PC-3 (cell line): Measurements from ENCODE around the gene MACROH2A2.

Source experiments
- CTCF ChIP-seq: fragments of 300-600 bp; sonication (generic); conservative IDR thresholded peaks from 2 replicates; pipeline ENCODE4 v1.5.1; 2017; ENCODE audit warnings: antibody characterized with exemption, low read depth, mild to moderate bottlenecking, low read length
- EZH2 ChIP-seq: fragments of 300-600 bp; sonication (generic); IDR thresholded peaks from one replicate; pipeline ENCODE4 v1.6.1; 2017; ENCODE audit warnings: antibody characterized with exemption, mild to moderate bottlenecking, low read length; ENCODE audit not compliant: unreplicated experiment
- EZH2phosphoT487 ChIP-seq: fragments of 300-600 bp; sonication (generic); IDR thresholded peaks from 2 replicates; pipeline ENCODE4 v1.6.1; 2018; ENCODE audit warnings: mild to moderate bottlenecking, antibody characterized with exemption, low read length, borderline replicate concordance

DNA sequence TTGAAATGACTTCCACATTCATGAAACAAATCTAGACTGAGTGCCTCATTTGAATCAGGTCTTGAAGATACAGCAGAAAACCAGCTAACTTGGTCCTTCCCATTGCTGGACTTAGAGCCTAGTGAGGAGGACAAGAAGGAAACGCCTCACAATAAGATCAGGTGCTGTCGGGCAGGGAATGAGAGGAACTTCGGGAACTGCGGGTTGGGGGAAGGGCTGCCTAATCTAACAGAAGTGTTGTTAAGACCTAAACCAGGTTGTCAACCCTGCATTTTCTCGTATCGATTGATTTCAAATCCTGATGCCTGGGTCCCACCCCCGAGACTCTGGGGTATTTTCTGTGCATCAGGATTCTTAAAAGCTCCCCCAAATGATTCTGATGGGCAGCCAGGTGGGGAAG is 26.3 kb downstream of the MACROH2A2 start:
- TF ChIP-seq CTCF (no peak), EZH2 (no peak), EZH2phosphoT487 (no peak)
